Natural killer cell (primary cell): ENCODE results near the gene MVK. TPM values are rescaled to one million over a fixed set of nuclear protein-coding genes. Genes with fewer than 3 reads are reported as not detected.

ENCODE experiments used
- ATAC-seq, 3 donors: fragments of 150-1000 bp in 2 of 3; fragments of 200-7000 bp in 1 of 3; cut with Tn5 transposase; 1 replicate in 1 of 3; 2 replicates in 2 of 3; pipeline ENCODE4 v1.10.0; 2021; ENCODE audit warnings: mild to moderate bottlenecking in 2 of 3, moderate library complexity in 2 of 3
- DNase-seq, 2 donors: peaks; one replicate each; pipeline versions ENCODE4 v3.0.0 to v3.0.0-alpha.2; 2013 to 2021; ENCODE audit warnings: mixed read lengths in 1 of 2
- H3K27ac ChIP-seq: one replicate; pipeline ENCODE4 v1.5.1; 2013; ENCODE audit warnings: mild to moderate bottlenecking, low read length
- H3K27me3 ChIP-seq: one replicate; pipeline ENCODE4 v1.6.1; 2013; ENCODE audit warnings: low read length; ENCODE audit not compliant: control insufficient read depth, insufficient read depth
- H3K36me3 ChIP-seq: one replicate; pipeline ENCODE4 v1.6.1; 2013; ENCODE audit warnings: low read length; ENCODE audit not compliant: control insufficient read depth, insufficient read depth
- H3K4me1 ChIP-seq: one replicate; pipeline ENCODE4 v1.6.1; 2013; ENCODE audit warnings: low read length; ENCODE audit not compliant: control insufficient read depth, insufficient read depth
- H3K4me3 ChIP-seq: one replicate; pipeline ENCODE4 v1.5.1; 2013; ENCODE audit warnings: low read length
- H3K9me3 ChIP-seq: one replicate; pipeline ENCODE4 v1.6.1; 2013; ENCODE audit warnings: low read length; ENCODE audit not compliant: control insufficient read depth, insufficient read depth
- H3K27ac Mint-ChIP-seq, 2 donors: one replicate each; pipeline ENCODE4 v1.8.0; 2022; ENCODE audit warnings: mild to moderate bottlenecking in 2 of 2, mixed read lengths in 2 of 2, moderate library complexity in 1 of 2
- H3K27me3 Mint-ChIP-seq, 2 donors: one replicate each; pipeline ENCODE4 v1.8.0; 2022; ENCODE audit warnings: low read depth in 2 of 2, mixed read lengths in 2 of 2
- H3K36me3 Mint-ChIP-seq: one replicate; pipeline ENCODE4 v1.8.0; 2022; ENCODE audit warnings: mixed read lengths
- H3K4me1 Mint-ChIP-seq, 2 donors: one replicate each; pipeline ENCODE4 v1.8.0; 2022; ENCODE audit warnings: mixed read lengths in 2 of 2
- H3K4me3 Mint-ChIP-seq: one replicate; pipeline ENCODE4 v1.8.0; 2022; ENCODE audit warnings: mild to moderate bottlenecking, moderate library complexity, mixed read lengths
- H3K9me3 Mint-ChIP-seq, 2 donors: one replicate each; pipeline ENCODE4 v1.8.0; 2022; ENCODE audit warnings: mixed read lengths in 2 of 2
- WGBS: methylation state at CpG from one replicate; pipeline ENCODE4 v1.1.7; 2013; ENCODE audit warnings: missing lambda C conversion rate; ENCODE audit not compliant: insufficient coverage; 5-methylcytosine and 5-hydroxymethylcytosine counted together
- intact Hi-C: fragments of 100-400 bp; cut with micrococcal nuclease; formaldehyde crosslinking; loops from one replicate; pipeline ENCODE4 v1.14.2; 2022
- total RNA-seq, 4 donors: library from RNA; stranded (reverse); fragments of 120-200 nt in 1 of 4; gene quantifications; one replicate each; pipeline versions ENCODE4 v1.2.3 to v1.2.4, GENCODE V29; 2013 to 2022
- TF ChIP-seq, protein P1 (sequence below): fragments of 200-600 bp; IDR thresholded peaks from one replicate; pipeline ENCODE4 v1.8.0; 2022; ENCODE audit warnings: antibody characterized with exemption

The MVK gene
- total RNA-seq, 3 donors from 2014 or later (not counting 1 experiment from before 2014, with no cell fraction given) = 9.4 to 16.6 (median 16.2) TPM

- Histone ChIP-seq H3K36me3 (peaks cover 29% of the 10 kb centered on the region), H3K4me1 (no peaks in the 10 kb centered on the region), H3K9me3 (no peaks in the 10 kb centered on the region), H3K4me3 (no peak overlapping the region), H3K27me3 (no peaks in the 10 kb centered on the region), H3K27ac (no peak overlapping the region)
- intact Hi-C loops = no loop called here
- Mint-ChIP-seq H3K9me3 (no peaks in the 10 kb centered on the region), H3K4me1 (no peaks in the 10 kb centered on the region), H3K4me3 (no peak overlapping the region), H3K36me3 (no peaks in the 10 kb centered on the region), H3K27ac (no peak overlapping the region), H3K27me3 (no peaks in the 10 kb centered on the region)
- 93% methylated on average over 24 of the region's 24 CpGs for WGBS
- TF ChIP-seq, protein P1, sequence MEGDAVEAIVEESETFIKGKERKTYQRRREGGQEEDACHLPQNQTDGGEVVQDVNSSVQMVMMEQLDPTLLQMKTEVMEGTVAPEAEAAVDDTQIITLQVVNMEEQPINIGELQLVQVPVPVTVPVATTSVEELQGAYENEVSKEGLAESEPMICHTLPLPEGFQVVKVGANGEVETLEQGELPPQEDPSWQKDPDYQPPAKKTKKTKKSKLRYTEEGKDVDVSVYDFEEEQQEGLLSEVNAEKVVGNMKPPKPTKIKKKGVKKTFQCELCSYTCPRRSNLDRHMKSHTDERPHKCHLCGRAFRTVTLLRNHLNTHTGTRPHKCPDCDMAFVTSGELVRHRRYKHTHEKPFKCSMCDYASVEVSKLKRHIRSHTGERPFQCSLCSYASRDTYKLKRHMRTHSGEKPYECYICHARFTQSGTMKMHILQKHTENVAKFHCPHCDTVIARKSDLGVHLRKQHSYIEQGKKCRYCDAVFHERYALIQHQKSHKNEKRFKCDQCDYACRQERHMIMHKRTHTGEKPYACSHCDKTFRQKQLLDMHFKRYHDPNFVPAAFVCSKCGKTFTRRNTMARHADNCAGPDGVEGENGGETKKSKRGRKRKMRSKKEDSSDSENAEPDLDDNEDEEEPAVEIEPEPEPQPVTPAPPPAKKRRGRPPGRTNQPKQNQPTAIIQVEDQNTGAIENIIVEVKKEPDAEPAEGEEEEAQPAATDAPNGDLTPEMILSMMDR = no peak
- no peak for ATAC-seq
- DNase-seq = no peak
Observed at GRCh38 chr12:109532721-109533486, 40.7 kb upstream of the MVK start.

GRCh38 chr12:109533487-109533740 lies 40.2 kb upstream of the MVK start:
- Mint-ChIP-seq H3K9me3 (no peaks in the 10 kb centered on the region), H3K27ac (no peak overlapping the region), H3K27me3 (no peaks in the 10 kb centered on the region), H3K4me3 (no peak overlapping the region), H3K4me1 (no peaks in the 10 kb centered on the region), H3K36me3 (no peaks in the 10 kb centered on the region)
- no peak for DNase-seq
- Histone ChIP-seq H3K4me3 (no peak overlapping the region), H3K36me3 (peaks cover 28% of the 10 kb centered on the region), H3K27ac (no peak overlapping the region), H3K4me1 (no peaks in the 10 kb centered on the region), H3K27me3 (no peaks in the 10 kb centered on the region), H3K9me3 (no peaks in the 10 kb centered on the region)
- ATAC-seq = no peak
- TF ChIP-seq, protein P1 = no peak
- WGBS = 96% methylated on average over 7 of the region's 8 CpGs
- intact Hi-C loops = no loop called here

DNA sequence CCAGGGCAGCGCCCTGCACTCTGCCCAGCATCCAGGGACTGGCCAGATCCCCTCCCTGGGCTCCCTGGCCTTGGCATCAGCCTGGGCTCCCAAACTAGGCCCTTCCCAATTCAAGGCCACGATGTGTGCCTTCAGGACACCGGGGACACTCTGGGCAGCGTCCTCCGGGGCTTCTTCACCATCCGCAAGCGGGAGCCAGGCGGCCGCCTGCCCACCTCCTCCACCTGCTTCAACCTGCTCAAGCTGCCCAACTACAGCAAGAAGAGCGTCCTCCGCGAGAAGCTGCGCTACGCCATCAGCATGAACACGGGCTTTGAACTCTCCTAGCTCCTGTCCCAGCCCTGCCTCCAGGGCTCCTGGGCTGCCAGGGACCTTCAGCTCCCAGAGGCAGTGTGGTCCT lies 39.1 kb upstream of the MVK start:
- TF ChIP-seq, protein P1 = no peak
- no peaks in the 10 kb centered on the region for H3K4me1 ChIP-seq
- H3K27me3 Mint-ChIP-seq = no peaks in the 10 kb centered on the region
- ATAC-seq (no peak), DNase-seq (no peak)
- no peaks in the 10 kb centered on the region for H3K4me1 Mint-ChIP-seq
- H3K27ac Mint-ChIP-seq = peak overlapping the region in 1 of 2 donors; percentile 24
- H3K27ac ChIP-seq = no peak overlapping the region
- no peaks in the 10 kb centered on the region for H3K9me3 ChIP-seq
- H3K4me3 ChIP-seq = no peak overlapping the region
- no peaks in the 10 kb centered on the region for H3K9me3 Mint-ChIP-seq
- H3K36me3 Mint-ChIP-seq = no peaks in the 10 kb centered on the region
- H3K27me3 ChIP-seq = no peaks in the 10 kb centered on the region
- peaks cover 23% of the 10 kb centered on the region for H3K36me3 ChIP-seq
- WGBS = 97% methylated on average over 15 of the region's 15 CpGs
- intact Hi-C loops = no loop called here
- no peak overlapping the region for H3K4me3 Mint-ChIP-seq

- H3K27ac Mint-ChIP-seq = no peak overlapping the region
- no peak overlapping the region for H3K4me3 Mint-ChIP-seq
- Histone ChIP-seq H3K36me3 (peaks cover 17% of the 10 kb centered on the region), H3K9me3 (no peaks in the 10 kb centered on the region), H3K27me3 (no peaks in the 10 kb centered on the region), H3K4me3 (no peak overlapping the region), H3K27ac (no peak overlapping the region), H3K4me1 (no peaks in the 10 kb centered on the region)
- 95% methylated on average over 25 of the region's 25 CpGs for WGBS
- no peaks in the 10 kb centered on the region for H3K4me1 Mint-ChIP-seq
- H3K36me3 Mint-ChIP-seq = no peaks in the 10 kb centered on the region
- no peaks in the 10 kb centered on the region for H3K27me3 Mint-ChIP-seq
- TF ChIP-seq, protein P1 = no peak
- no peak for DNase-seq
- no peak for ATAC-seq
- intact Hi-C loops = no loop called here
- no peaks in the 10 kb centered on the region for H3K9me3 Mint-ChIP-seq
Observed at GRCh38 chr12:109535231-109535862, 38.2 kb upstream of the MVK start.
